ENCODE results near the gene PARP15.

PARP15 gene

GRCh38 chr3:122576174-122576940 lies 1.1 kb upstream of the PARP15 start:
- peak; percentile 79 for DNase-seq

- no peak for DNase-seq
Measured at GRCh38 chr3:122578069-122578740, 755 bp downstream of the PARP15 start.

GRCh38 chr3:122580470-122580869 lies 3.0 kb downstream of the PARP15 start:
- no peak for DNase-seq

DNA sequence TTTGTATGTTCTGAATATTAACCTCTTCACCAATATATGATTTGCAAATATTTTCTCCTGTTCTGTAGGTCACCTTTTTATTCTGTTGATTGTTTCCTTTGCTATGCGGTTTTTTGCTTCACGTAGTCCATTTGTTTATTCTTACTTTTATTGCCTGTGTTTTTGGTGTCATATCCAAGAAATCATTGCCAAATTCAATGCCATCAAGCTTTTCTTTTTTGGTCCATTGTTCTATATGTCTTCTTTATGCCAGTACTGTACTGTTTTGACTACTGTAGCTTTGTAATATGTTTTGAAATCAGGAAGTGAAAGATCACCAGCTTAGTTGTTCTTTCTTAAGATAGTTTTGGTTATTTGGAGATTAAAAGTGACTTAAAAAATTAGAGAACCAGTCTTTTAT lies 4.2 kb downstream of the PARP15 start:
- no peak for DNase-seq

DNA sequence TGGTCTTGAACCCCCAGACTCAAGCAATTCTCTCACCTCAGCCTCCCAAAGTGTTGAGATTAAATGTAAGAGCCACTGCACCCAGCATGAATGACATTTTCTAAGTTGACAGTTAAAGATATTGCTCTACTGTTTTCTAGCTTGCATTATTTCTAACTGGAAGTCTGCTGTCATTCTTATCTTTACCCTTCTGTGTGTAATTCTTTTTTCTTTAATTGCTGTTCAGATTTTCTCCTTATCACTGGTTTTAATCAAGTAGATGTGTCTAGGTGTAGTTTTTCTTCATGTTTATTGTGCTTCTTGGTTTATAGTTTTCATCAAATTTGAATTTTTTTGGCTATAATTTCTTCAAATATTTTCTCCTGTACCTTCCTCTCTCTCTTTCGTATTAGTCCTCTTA lies 4.9 kb downstream of the PARP15 start:
- DNase-seq = no peak

GRCh38 chr3:122586098-122586497 lies 8.6 kb downstream of the PARP15 start:
- no peak for DNase-seq

GRCh38 chr3:122586773-122587485 lies 9.5 kb downstream of the PARP15 start:
- no peak for DNase-seq

GRCh38 chr3:122587572-122587971 lies 10.1 kb downstream of the PARP15 start:
- no peak for DNase-seq

DNA sequence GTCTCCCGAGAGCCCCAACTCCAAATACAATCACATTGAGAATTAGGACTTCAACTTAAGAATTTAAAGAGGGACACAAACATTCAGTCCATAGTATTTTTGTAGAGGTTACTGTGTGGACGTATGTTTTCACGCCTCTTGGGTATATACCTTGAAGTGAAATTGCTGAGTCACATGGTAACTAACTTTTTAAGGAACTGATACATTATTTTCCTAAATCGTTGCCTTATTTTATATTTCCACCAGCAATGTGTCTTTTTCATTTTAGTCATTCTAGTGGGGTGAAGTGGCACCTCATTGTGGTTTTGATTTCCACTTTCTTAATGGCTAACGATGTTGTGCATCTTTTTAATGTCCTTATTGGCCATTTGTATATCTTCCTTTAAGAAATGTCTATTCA lies 11.8 kb downstream of the PARP15 start:
- DNase-seq = no peak

GRCh38 chr3:122590610-122591009 lies 13.2 kb downstream of the PARP15 start:
- no peak for DNase-seq

- DNase-seq = no peak
Measured at GRCh38 chr3:122594025-122594424, 16.6 kb downstream of the PARP15 start.

DNA sequence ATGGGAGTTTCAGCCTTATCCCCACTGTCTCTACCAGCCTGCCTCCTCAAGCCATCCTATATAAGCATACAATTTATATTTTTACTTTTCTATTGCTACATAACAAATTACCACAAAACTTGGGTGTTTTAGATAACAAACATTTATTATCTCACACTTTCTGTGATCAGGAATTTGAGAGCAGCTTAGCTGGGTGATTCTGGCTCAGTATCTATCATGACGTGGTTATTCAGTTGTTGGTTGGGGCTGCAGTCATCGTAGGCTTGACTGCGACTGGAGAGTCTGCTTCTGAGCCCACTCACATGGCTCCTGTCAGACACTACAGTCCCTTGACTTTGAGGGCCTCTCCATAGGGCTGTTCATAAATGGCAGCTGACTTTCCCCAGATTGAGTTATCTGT lies 20.7 kb downstream of the PARP15 start:
- no peak for DNase-seq

DNA sequence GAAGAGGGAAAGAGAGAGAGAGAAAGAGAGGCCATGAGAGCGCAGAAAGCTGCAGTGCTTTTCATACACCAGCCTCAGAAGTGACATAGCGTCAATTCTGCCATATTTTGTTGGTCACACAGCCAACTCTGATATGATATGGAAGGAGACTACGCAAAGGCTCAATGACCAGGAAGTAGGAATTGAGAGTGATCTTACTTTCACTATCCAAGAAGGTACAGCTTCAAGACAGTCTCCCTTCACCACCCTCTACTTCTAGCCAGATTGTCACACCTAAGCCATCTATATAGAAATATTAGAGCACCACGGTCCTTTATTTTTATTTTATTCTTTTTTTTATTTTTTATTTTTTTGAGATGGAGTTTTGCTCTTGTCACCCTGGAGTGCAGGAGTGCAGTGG lies 21.1 kb downstream of the PARP15 start:
- DNase-seq = no peak

DNA sequence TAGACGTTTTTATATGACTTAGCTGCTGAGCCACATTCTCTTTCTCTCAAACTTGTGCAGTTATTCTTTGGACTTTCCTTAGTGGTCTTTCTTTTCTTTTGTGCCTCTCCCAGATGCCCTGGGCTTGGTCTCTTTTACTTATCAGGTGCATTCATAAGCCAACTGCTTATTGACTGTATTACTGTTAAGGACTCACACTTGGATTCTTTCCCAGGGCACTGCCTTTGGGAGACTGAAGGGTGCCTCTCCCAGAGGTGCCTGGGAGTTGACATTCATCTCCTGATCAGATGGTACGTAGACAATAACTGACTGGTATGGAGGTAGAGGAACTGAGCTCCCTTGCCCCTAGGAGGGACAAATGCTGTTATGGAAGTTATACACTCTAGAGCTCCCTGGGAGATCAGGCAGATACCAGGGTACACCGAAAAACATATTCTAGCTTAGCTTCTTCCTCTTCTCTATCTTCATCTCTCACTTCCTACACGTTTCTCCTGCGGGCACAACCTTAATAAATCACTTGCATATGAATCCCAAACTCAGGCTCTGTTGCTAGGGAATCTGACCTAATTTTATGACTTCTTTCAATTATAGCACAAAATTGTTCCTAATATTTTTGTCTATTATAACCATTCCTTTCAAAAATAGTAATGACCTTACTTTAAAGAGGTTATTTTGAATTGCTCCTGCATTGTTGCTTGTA lies 24.7 kb downstream of the PARP15 start:
- DNase-seq = no peak

DNA sequence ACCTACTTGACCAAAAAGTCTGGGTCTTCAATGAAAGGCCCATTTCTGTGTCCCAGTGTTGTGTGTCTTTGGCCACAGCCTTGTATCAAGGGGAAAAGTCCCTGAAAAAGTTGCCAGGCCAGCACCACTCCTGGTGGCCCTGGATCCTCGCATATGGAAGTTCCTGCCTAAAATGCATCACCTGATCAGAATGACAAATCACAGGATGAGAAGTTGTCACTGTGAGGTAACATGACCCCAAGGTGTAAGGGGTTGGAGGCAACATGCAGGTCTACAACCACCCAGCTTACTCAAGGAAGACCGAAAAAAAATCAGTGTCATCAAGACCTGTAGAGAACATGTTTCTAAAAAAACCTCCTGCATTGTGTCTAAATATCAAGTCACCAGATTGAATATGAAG lies 25.6 kb downstream of the PARP15 start:
- no peak for DNase-seq

- DNase-seq = no peak
Measured at GRCh38 chr3:122606330-122606729, 28.9 kb downstream of the PARP15 start.

DNA sequence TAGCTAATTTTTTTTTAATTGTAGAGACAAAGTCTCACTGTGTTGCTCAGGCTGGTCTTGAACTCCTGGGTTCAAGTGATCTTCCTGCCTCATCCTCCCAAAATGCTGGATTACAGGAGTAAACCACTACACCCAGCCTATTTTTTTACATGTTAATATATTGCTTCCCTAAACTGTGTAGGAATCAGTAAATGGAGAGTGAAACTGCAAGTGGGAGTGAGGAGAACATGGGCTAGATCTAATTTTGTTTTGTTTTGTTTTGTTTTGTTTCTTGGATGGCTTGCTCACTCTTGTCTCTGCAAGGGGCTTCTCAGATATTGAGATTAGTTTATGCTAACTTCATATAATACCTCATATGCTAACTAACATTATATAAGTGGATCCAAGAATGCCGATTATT lies 31.5 kb downstream of the PARP15 start:
- DNase-seq = no peak

- no peak for DNase-seq
Measured at GRCh38 chr3:122609798-122610559, 32.5 kb downstream of the PARP15 start.

DNA sequence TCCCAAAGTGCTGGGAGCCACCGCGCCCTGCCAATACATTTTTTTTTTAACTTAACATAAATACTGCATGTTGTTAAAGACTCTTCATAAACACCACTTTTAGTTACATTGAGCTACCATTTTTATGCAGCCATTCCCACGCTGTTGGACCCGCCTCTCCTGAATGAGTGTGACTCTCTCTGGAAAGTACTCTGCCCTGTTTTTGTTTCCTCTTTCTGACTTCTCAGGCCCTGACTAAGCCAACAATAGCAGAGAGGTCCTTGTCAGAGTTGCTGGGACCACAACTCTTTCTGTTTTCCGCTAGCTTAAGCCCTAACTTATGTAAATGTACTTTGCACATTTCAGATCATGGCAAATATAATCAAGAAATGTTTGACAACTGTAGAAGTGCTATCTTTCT lies 35.2 kb downstream of the PARP15 start:
- no peak for DNase-seq

GRCh38 chr3:122615303-122615702 lies 37.9 kb downstream of the PARP15 start:
- no peak for DNase-seq

- DNase-seq = no peak
Measured at GRCh38 chr3:122618614-122619013, 41.2 kb downstream of the PARP15 start.

DNA sequence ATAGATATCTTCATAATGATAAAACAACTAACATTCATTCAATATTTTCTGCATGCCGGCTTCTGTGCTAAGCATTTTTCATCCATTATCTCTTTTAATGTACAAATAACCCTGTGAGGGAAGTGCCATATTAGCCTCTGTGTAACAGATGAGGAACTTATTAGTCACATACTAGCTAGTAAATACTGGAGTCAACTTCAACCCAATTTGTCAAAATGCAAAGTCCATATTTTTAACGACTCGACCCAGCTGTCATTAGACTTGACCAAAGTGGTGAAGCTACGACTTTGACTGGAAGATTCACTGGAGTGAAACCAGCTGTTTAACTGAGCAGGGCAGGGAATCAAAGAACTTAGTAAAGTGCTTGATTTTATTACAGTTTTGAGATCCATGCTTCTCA lies 41.6 kb downstream of the PARP15 start:
- no peak for DNase-seq

GRCh38 chr3:122620399-122620798 lies 42.9 kb downstream of the PARP15 start:
- no peak for DNase-seq
